ENCODE results near the gene ANKRD12.

- TF ChIP-seq POLR2A (IDR thresholded peaks at IDR 0.05), result no peak
- TF ChIP-seq CTCF (IDR thresholded peaks at IDR 0.05), result no peak
- TF ChIP-seq POLR2AphosphoS5 (IDR thresholded peaks at IDR 0.05), result no peak
- TF ChIP-seq EP300 (IDR thresholded peaks at IDR 0.05), result no peak
Observed at GRCh38 chr18:9092665-9093064, 43.9 kb upstream of the ANKRD12 start.

Data from upper lobe of left lung (tissue), 4 donors.